Neural progenitor cell (in vitro differentiated cells): Measurements from ENCODE around the gene GFAP. TPM values are rescaled to one million over a fixed set of nuclear protein-coding genes. Genes with fewer than 3 reads are reported as not detected.

Source experiments
- DNase-seq: peaks from one replicate; pipeline ENCODE4 v3.0.0-alpha.2; 2016; ENCODE audit warnings: low spot score
- H2AFZ ChIP-seq: fragments of 200-600 bp; sonication (generic); replicated peaks from 2 replicates; pipeline ENCODE4 v1.6.1; 2016; ENCODE audit warnings: antibody characterized with exemption
- H3F3A ChIP-seq: fragments of 200-600 bp; sonication (generic); 2 replicates; pipeline ENCODE4 v1.6.1; 2016; ENCODE audit warnings: antibody characterized with exemption, low read depth
- H3K27ac ChIP-seq: fragments of 200-600 bp; sonication (generic); 2 replicates; pipeline ENCODE4 v1.5.1; 2016; ENCODE audit warnings: mild to moderate bottlenecking
- H3K27me3 ChIP-seq: fragments of 200-600 bp; sonication (generic); 2 replicates; pipeline ENCODE4 v1.6.1; 2016; ENCODE audit warnings: mild to moderate bottlenecking, moderate library complexity
- H3K36me3 ChIP-seq: fragments of 200-600 bp; sonication (generic); 2 replicates; pipeline ENCODE4 v1.5.1; 2016
- H3K4me1 ChIP-seq: fragments of 200-600 bp; sonication (generic); 2 replicates; pipeline ENCODE4 v1.6.1; 2016; ENCODE audit warnings: mixed run types
- H3K4me2 ChIP-seq: fragments of 200-600 bp; sonication (generic); 2 replicates; pipeline ENCODE4 v1.6.1; 2016
- H3K4me3 ChIP-seq: fragments of 200-600 bp; sonication (generic); 2 replicates; pipeline ENCODE4 v1.5.1; 2016
- H3K79me2 ChIP-seq: fragments of 200-600 bp; sonication (generic); 2 replicates; pipeline ENCODE4 v1.6.1; 2016; ENCODE audit warnings: low read depth
- H3K9ac ChIP-seq: fragments of 200-600 bp; sonication (generic); 2 replicates; pipeline ENCODE4 v1.6.1; 2016
- H3K9me3 ChIP-seq: fragments of 200-600 bp; sonication (generic); 2 replicates; pipeline ENCODE4 v1.5.1; 2016; ENCODE audit warnings: low read depth
- H4K20me1 ChIP-seq: fragments of 200-600 bp; sonication (generic); 2 replicates; pipeline ENCODE4 v1.6.1; 2016; ENCODE audit warnings: low read depth
- H3K27ac Mint-ChIP-seq: 3 replicates; pipeline ENCODE4 v1.8.0; 2021; ENCODE audit warnings: mixed read lengths
- H3K27me3 Mint-ChIP-seq: 2 replicates; pipeline ENCODE4 v1.8.0; 2022; ENCODE audit warnings: low read depth, mild to moderate bottlenecking, inconsistent platforms, moderate library complexity, mixed read lengths; ENCODE audit not compliant: insufficient read depth
- H3K36me3 Mint-ChIP-seq: 3 replicates; pipeline ENCODE4 v1.8.0; 2021; ENCODE audit warnings: mixed read lengths
- H3K4me1 Mint-ChIP-seq: 3 replicates; pipeline ENCODE4 v1.8.0; 2021; ENCODE audit warnings: mixed read lengths
- H3K4me3 Mint-ChIP-seq: 3 replicates; pipeline ENCODE4 v1.8.0; 2021; ENCODE audit warnings: mild to moderate bottlenecking, moderate library complexity, mixed read lengths
- H3K9me3 Mint-ChIP-seq: 3 replicates; pipeline ENCODE4 v1.8.0; 2020; ENCODE audit warnings: mixed read lengths
- EZH2 ChIP-seq: fragments of 200-600 bp; sonication (generic); IDR thresholded peaks from 2 replicates; pipeline ENCODE4 v1.6.1; 2017; ENCODE audit warnings: antibody characterized with exemption, mild to moderate bottlenecking, moderate library complexity
- EZH2phosphoT487 ChIP-seq: fragments of 200-600 bp; sonication (generic); IDR thresholded peaks from 2 replicates; pipeline ENCODE4 v1.6.1; 2017; ENCODE audit warnings: antibody characterized with exemption
- total RNA-seq: library from RNA; depleted of rRNA; stranded (reverse); fragments of >200 nt; gene quantifications from 2 replicates; pipeline ENCODE4 v1.2.3, GENCODE V29; 2015; ENCODE audit warnings: low replicate concordance
- TF ChIP-seq, protein P1 (sequence below): fragments of 200-600 bp; sonication (generic); IDR thresholded peaks from 2 replicates; pipeline ENCODE4 v1.5.1; 2017; ENCODE audit warnings: antibody characterized with exemption, mild to moderate bottlenecking

The GFAP gene
- total RNA-seq, 1 donor from 2014 or later: 0.45 TPM

DNA sequence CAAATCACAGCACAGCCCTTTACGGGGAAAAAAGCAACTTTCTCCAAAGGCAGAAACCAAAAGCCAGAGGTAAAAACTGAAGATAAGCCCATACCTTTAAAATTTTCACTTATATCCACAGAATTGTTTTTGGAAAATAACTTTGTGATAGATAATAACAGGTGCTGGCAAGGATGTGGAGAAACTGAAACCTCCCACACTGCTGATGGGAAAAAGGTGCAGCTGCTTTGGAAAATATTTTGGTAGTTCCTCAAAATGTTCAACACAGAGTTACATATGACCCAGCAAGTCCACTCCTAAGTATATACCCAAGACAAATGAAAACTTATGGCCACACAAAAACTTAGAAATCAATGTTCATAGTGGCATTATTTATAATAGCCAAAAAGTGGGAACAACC lies 28.3 kb downstream of the GFAP start:
- Histone ChIP-seq H2AFZ (no peak overlapping the region), H3K27ac (no peak overlapping the region), H4K20me1 (peaks cover 34% of the 10 kb centered on the region), H3K9ac (no peak overlapping the region), H3K79me2 (peaks cover 43% of the 10 kb centered on the region), H3K9me3 (no peaks in the 10 kb centered on the region), H3K36me3 (peaks cover 6% of the 10 kb centered on the region), H3K27me3 (no peaks in the 10 kb centered on the region), H3K4me2 (no peak overlapping the region), H3K4me3 (no peak overlapping the region), H3F3A (no peaks in the 10 kb centered on the region), H3K4me1 (no peaks in the 10 kb centered on the region)
- no peak for DNase-seq
- no peak overlapping the region for H3K4me3 Mint-ChIP-seq
- H3K4me1 Mint-ChIP-seq: no peaks in the 10 kb centered on the region
- no peaks in the 10 kb centered on the region for H3K9me3 Mint-ChIP-seq
- H3K27ac Mint-ChIP-seq: no peak overlapping the region
- H3K36me3 Mint-ChIP-seq: peaks cover 21% of the 10 kb centered on the region
- TF ChIP-seq, protein P1, sequence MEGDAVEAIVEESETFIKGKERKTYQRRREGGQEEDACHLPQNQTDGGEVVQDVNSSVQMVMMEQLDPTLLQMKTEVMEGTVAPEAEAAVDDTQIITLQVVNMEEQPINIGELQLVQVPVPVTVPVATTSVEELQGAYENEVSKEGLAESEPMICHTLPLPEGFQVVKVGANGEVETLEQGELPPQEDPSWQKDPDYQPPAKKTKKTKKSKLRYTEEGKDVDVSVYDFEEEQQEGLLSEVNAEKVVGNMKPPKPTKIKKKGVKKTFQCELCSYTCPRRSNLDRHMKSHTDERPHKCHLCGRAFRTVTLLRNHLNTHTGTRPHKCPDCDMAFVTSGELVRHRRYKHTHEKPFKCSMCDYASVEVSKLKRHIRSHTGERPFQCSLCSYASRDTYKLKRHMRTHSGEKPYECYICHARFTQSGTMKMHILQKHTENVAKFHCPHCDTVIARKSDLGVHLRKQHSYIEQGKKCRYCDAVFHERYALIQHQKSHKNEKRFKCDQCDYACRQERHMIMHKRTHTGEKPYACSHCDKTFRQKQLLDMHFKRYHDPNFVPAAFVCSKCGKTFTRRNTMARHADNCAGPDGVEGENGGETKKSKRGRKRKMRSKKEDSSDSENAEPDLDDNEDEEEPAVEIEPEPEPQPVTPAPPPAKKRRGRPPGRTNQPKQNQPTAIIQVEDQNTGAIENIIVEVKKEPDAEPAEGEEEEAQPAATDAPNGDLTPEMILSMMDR: no peak
- peaks cover 2% of the 10 kb centered on the region for H3K27me3 Mint-ChIP-seq

DNA sequence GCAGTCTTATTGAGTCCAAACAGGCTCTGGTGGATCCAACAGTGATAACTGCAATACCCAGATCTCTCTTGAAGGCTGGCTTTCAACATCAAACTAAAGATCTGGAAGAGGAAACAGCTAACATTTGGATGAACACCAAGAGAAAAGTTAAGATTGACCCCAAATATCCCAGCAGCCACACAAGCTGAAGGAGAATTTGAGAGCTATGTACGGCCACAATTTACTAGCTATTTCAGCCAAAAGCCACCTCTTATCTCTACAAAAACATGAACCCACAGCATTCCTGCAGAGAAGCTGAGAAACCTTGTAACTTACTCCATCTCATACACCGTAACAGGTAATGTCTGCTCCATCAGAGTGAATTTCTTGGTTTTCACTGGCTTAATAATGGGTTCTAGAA lies 30.4 kb downstream of the GFAP start:
- no peak overlapping the region for H2AFZ ChIP-seq
- H3K4me3 ChIP-seq: no peak overlapping the region
- H3K27ac ChIP-seq: no peak overlapping the region
- no peaks in the 10 kb centered on the region for H3K4me1 ChIP-seq
- no peak overlapping the region for H3K4me3 Mint-ChIP-seq
- TF ChIP-seq EZH2 (no peak), EZH2phosphoT487 (no peak)
- TF ChIP-seq, protein P1: no peak
- H3K36me3 ChIP-seq: peaks cover 6% of the 10 kb centered on the region
- DNase-seq: no peak
- H3K27ac Mint-ChIP-seq: no peak overlapping the region
- no peak overlapping the region for H3K9ac ChIP-seq
- no peaks in the 10 kb centered on the region for H3K4me1 Mint-ChIP-seq
- peaks cover 4% of the 10 kb centered on the region for H3K27me3 Mint-ChIP-seq
- no peaks in the 10 kb centered on the region for H3K27me3 ChIP-seq
- peaks cover 20% of the 10 kb centered on the region for H3K36me3 Mint-ChIP-seq
- no peaks in the 10 kb centered on the region for H3F3A ChIP-seq
- H3K9me3 ChIP-seq: no peaks in the 10 kb centered on the region
- H3K9me3 Mint-ChIP-seq: no peaks in the 10 kb centered on the region
- peaks cover 17% of the 10 kb centered on the region for H4K20me1 ChIP-seq
- peaks cover 22% of the 10 kb centered on the region for H3K79me2 ChIP-seq
- H3K4me2 ChIP-seq: no peak overlapping the region

DNA sequence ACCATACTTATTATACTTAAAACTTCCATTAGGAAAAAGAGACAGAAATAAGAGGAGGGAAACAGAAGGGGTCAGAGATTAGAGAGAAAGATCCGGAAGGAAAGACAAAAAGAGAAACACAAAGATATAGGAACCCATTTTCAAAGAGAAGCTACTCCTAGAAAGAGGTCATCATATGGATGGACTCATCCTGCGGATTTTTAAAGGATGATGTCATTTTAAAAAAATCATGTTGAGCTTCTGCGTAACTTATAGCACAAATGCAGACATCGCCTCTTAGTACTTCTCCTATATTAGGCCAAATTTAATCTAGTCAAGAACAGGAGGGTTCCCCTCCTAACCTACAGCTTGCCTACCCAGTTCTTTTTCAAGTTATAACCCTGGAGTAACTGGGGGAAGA lies 34.2 kb downstream of the GFAP start:
- no peak for TF ChIP-seq EZH2
- no peak for TF ChIP-seq EZH2phosphoT487
- TF ChIP-seq, protein P1: no peak
- no peaks in the 10 kb centered on the region for H3K9me3 Mint-ChIP-seq
- Histone ChIP-seq H3K9me3 (no peaks in the 10 kb centered on the region), H3K4me1 (no peaks in the 10 kb centered on the region), H3K9ac (no peak overlapping the region), H3K27me3 (no peaks in the 10 kb centered on the region), H3F3A (peaks cover 7% of the 10 kb centered on the region), H3K4me3 (no peak overlapping the region), H3K36me3 (peaks cover 11% of the 10 kb centered on the region), H2AFZ (no peak overlapping the region), H3K4me2 (no peak overlapping the region), H4K20me1 (no peaks in the 10 kb centered on the region), H3K79me2 (no peaks in the 10 kb centered on the region), H3K27ac (no peak overlapping the region)
- H3K4me1 Mint-ChIP-seq: no peaks in the 10 kb centered on the region
- H3K27me3 Mint-ChIP-seq: peaks cover 4% of the 10 kb centered on the region
- no peak overlapping the region for H3K4me3 Mint-ChIP-seq
- H3K27ac Mint-ChIP-seq: no peak overlapping the region
- H3K36me3 Mint-ChIP-seq: peaks cover 25% of the 10 kb centered on the region
- no peak for DNase-seq

DNA sequence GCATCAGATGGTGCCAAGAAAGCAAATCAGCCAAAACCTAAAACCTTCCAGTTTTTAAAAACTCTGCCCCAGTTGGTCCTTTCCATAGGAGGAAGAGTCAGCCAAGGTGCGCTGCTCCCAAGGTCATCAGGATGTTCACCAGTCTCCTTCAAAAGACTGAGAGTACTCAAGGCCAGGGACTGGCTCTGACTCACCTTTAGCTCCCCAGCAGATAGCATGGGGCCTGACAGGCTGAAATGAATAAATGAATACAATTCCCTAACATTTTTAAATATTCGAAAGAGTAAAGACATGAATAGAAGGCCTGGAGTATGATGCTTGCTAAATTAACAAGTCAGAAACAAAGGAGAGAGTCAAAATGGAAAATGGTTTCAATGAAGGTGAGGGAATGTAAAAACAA lies 35.2 kb downstream of the GFAP start:
- Histone ChIP-seq H4K20me1 (no peaks in the 10 kb centered on the region), H3K27me3 (no peaks in the 10 kb centered on the region), H3K9me3 (no peaks in the 10 kb centered on the region), H3K4me2 (no peak overlapping the region), H3K9ac (no peak overlapping the region), H3K27ac (no peak overlapping the region), H3K4me3 (no peak overlapping the region), H3F3A (peaks cover 7% of the 10 kb centered on the region), H3K79me2 (no peaks in the 10 kb centered on the region), H3K4me1 (no peaks in the 10 kb centered on the region), H3K36me3 (peaks cover 9% of the 10 kb centered on the region), H2AFZ (no peak overlapping the region)
- Mint-ChIP-seq H3K36me3 (peaks cover 23% of the 10 kb centered on the region), H3K27me3 (peaks cover 4% of the 10 kb centered on the region), H3K4me3 (no peak overlapping the region), H3K9me3 (no peaks in the 10 kb centered on the region), H3K4me1 (no peaks in the 10 kb centered on the region), H3K27ac (no peak overlapping the region)
- no peak for DNase-seq
- TF ChIP-seq EZH2phosphoT487 (no peak), EZH2 (no peak)
- TF ChIP-seq, protein P1: no peak
